GM21529 (cell line): Measurements from ENCODE around the gene SERINC3.
"Not testable (repeated sequence)": the region's sequence is repeated elsewhere in the genome, so short reads cannot be mapped to it uniquely, and the experiment has no call there.

Experiments
- ATAC-seq: cut with Tn5 transposase; IDR thresholded peaks from one replicate; pipeline ENCODE4 v1.9.1; 2021; ENCODE audit not compliant: unreplicated experiment

SERINC3 gene

DNA sequence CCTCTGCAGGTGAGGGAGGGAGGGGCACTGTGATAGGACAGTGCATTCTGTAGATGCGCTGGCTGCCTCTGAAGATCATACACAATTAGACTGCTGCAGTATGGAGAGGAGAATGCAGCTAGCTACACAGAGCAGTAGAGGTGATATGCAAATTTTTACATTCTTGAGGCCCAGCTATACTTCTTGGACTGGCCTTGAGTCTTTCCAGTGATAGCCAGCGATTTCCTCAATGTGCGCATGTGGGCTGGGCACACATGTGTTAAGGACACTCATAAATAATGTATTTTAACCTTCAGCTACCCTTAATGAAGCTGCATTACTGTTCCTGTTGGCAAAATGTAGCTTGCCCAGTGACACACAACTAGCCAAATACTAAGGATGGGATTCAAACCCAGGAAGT lies 27.2 kb downstream of the SERINC3 start:
- ATAC-seq = no peak

DNA sequence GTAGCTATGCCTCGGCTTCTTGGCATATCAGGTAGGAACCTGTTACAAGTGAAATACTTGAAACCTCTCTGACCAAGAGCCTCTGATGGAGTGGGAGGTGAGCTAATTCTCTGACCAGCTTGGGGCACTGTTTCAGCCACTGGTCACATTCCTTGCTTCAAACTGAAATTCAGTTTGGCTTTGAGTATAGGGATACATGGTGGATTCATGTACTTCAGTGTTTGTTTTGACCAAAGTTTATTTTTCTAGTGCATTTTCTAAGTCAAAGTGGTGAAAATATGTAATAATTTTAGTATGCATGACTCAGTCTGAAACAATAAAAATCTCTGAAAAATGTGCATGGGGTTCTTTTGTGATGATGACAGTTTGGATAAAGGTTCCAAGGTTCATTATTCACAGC lies 27.6 kb downstream of the SERINC3 start:
- ATAC-seq = no peak

DNA sequence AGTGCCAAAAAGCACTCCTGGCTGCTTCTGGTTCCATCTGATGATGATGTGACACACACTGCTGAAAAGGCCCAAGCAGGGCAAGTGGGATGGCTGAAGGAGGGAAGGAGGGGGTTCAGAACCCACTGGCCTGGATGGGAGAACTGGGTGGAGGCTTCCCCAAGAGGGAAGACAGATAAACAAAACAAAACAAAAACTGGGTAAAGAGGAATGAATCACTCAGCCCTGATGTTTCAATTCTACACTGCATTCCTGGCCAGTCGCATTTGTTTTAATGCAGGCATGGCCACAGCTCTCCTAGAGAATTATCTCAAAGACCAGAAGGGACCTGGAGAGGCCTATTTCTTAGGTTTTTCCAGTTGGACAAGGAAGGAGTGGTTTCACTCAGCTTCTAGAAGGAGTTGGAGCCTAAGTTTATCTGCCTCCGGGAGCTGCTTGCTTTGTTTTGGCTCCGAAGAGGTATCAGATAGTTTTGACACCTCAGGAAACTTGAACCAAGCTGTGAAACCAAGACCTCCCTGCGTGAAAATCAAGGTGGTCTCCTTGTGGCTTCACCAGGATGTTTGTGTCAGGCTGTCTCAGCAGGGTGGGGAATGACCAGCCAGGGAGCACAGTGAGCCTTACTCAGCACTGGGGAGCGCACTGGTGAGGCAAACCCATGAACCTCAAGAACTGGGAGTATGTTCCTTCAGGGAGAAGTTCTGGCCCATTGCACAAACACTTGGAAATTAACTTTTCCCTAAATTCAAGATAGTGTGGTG lies 30.1 kb downstream of the SERINC3 start:
- no peak for ATAC-seq

GRCh38 chr20:44489931-44490330 lies 31.9 kb downstream of the SERINC3 start:
- ATAC-seq = no peak

GRCh38 chr20:44489223-44489622 lies 32.6 kb downstream of the SERINC3 start:
- no peak for ATAC-seq

DNA sequence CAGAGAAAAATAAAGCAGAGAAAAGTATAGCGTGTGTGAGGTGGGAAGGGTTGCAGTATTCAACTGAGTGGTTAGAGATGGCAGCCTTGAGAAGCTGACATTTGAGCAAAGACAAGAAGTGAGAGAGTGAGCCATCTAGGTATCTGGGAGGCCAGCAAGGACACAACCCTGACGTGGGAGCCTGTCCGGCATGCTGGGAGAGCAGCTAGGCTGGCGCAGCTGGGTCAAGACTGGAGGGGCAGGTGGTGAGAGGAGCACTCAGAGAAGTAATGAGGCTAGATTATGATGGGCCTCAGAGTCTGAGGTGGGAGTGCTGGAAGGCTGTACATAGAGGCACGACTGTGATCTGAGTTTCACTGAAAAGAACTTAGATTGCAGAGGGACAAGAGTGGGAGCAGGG lies 33.3 kb downstream of the SERINC3 start:
- ATAC-seq = no peak

DNA sequence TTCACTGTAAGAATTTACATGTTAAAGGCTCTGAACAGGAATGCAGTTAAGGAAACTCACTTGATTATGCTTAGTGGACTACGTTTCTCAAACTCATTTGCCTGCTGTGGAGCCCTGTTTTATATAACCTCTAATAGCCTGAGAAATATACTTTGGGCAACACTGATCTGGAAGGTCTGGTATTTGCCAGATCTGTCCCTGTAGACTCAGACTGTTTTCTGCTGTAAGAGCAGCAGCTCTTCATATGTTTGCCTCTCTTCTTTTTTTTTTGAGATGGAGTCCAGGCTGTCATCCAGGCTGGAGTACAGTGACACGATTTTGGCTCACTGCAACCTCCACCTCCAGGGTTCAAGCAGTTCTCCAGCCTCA lies 36.1 kb downstream of the SERINC3 start:
- ATAC-seq = no peak

GRCh38 chr20:44485078-44485829 lies 36.6 kb downstream of the SERINC3 start:
- no peak for ATAC-seq

DNA sequence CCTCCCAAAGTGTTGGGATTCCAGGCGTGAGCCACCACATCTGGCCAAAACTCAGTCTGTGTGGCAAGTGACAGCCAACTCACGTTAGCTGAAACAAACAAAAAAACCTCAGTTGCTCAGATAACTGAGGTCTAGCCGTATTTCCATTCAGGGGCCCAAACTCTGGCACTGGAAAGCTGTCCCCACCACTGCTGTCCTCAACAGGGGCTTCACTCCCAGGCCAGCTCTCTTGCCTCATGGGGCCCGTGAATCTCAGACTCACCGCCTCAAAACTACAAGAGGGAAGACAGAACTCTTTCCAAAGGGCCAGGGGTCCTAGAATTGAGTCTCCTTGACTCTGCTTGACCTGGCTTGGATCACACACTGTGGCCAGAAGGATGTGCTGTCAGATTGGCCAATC lies 38.8 kb downstream of the SERINC3 start:
- no peak for ATAC-seq

- no peak for ATAC-seq
Observed at GRCh38 chr20:44481719-44482416, 40.0 kb downstream of the SERINC3 start.

DNA sequence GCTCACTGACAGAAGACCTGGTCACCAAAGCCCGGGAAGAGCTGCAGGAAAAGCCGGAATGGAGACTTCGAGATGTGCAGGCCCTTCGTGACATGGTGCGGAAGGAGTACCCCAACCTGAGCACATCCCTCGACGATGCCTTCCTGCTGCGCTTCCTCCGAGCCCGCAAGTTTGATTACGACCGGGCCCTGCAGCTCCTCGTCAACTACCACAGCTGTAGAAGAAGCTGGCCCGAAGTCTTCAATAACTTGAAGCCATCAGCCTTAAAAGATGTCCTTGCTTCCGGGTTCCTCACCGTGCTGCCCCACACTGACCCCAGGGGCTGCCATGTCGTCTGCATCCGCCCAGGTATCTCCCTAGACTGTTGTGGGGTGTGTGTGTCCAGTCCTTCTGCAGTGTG lies 41.8 kb downstream of the SERINC3 start:
- ATAC-seq = no peak

- ATAC-seq = no peak
Observed at GRCh38 chr20:44479643-44480042, 42.2 kb downstream of the SERINC3 start.

DNA sequence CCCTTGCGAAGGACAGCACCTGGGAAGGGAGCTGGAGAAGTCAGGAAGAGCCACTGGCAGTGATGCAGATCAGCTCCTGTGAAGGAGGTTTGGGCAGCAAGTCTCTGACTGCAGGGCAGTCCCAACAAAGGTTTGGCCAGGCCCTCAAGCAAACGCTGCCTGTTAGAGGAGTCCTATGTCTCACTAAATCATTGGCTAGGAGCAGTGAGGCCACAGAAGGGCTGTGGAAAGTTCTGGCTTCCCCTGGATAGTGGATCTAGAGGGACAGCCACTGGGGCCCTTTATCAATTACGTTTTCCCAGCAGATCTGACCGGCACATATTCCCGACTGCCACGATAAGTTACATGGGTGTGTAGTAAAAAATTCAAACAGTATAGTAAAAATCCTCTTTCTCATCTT lies 43.7 kb downstream of the SERINC3 start:
- no peak for ATAC-seq

- ATAC-seq = no peak
Observed at GRCh38 chr20:44477151-44477550, 44.7 kb downstream of the SERINC3 start.

DNA sequence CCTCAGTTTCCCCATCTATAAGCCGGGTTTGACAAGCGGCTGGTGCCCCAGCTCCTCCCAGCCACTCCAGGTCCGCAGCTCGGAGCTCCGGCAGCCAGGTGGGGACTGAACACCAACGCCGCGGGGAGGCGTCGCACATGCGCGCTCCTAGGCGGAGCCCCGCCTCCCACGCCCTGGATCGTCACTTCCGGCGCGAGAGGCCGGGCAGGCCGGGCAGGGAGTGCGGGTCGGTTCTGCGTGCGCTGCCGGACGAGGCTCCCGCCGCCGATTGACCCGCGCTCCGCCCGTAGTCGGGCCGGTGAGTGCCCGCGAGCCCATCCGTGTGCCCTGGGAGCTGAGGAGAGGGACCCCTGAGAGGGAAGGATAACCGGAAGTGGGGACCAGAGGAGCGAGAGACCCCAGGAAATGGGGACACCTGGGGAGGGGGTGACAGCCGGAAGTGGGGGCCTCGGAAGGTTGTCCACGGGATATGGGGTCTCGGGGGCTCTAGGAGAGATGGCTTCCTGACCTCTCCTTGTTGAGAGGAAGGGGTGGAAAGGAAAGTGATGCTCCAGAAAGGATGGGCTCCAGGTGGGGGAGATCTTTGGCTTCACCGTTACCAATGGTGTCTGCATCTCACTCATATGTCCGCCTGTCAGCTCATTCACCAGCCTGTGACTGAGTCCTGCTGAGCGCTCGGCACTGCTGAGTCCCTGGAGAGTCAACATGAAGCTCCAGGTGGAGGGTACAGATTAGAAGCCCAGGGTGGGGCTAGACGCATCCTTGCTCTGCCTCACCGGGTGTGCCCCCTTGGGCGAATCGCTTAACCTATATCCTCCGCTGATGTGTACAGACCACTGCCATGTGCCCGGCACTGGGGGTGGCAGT lies 45.9 kb downstream of the SERINC3 start, which contains the start of gene TTPAL:
TSS of gene TTPAL (plus strand) at position 181 of the 867 bp plus-strand sequence. CDS start 4,126 bp downstream, outside the sequence.
- ATAC-seq = peak; percentile 91

DNA sequence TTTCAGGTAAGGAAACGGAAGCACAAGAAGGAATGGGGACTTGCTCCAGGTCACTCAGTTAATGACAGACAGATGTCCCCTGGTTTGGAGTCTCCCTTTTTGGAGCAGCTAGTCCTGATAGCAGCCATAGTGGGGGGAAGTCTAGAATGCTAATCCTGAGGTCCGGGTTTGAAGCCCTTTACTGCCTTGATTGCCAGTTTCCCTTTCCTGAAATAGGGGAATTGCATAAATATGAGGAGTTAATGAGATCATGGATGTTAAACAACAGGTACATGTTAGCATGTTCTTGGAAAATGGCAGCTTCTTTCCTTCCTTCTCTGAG lies 46.5 kb downstream of the SERINC3 start:
- ATAC-seq = no peak

- not testable (repeated sequence) for ATAC-seq
Observed at GRCh38 chr20:44472283-44472682, 49.6 kb downstream of the SERINC3 start.

- ATAC-seq = no peak
Observed at GRCh38 chr20:44471481-44471882, 50.4 kb downstream of the SERINC3 start.

GRCh38 chr20:44470327-44470726 lies 51.5 kb downstream of the SERINC3 start:
- no peak for ATAC-seq

DNA sequence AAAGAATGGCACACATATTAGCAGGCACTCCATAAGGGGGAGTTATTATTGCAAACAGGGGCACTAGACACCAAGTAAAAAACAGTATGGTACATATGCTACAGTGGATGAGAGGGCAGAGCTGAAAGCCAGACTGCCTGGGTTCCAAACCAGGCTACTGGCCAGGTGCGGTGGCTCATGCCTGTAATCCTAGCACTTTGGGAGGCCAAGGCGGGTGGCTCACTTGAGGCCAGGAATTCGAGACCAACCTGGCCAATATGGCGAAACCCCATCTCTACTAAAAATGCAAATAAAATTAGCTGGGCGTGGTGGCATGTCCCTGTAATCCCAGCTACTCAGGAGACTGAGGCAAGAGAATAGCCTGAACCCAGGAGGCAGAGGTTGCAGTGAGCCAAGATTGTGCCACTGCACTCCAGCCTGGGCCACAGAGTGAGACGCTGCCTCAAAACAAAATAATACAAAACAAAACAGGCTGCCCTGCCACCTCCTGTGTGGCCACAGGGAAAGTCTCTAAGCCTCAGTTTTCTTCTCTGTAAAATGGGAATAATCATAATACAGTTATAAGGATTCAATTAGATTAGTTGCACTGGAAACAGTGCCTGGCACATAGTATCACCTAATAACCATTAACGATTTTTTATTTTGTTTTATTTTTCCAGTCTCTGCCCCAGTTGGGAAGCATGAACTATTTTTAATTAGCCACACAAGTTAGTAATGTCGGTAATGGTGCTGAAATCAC lies 53.7 kb downstream of the SERINC3 start:
- ATAC-seq = no peak
